ENCODE measurements around the gene STK17A. TPM values are rescaled to one million over a fixed set of nuclear protein-coding genes. Genes with fewer than 3 reads are reported as not detected.

STK17A gene
- total and polyA plus RNA-seq, 3 experiments from 2014 or later, result 45.5 to 270 (median 45.8) TPM

DNA sequence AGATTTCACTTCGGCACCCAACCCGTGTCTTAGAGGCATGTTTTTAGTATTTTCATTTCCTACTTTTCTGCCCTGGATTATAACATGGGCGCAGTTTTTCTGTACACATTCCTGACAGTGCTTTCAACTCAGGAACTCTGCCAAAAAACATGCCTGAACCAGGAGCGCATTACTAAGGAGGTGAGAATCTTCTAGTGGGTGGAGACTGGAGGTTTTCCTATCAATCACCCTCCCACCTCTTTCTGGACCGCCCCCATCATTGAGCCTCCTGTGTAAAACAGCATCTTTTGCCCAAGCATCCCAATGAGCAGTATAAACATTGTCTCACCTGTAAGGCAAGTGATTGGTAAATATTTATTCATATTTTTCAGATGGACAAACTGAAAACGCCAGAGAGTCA, 53.2 kb downstream of the STK17A start:
- H3K27ac ChIP-seq (ENCODE audit: low read depth, low read length), result no peak overlapping the region
- peaks cover 31% of the 10 kb centered on the region for H3K36me3 ChIP-seq (ENCODE audit: insufficient read depth, low read length)
- H3K9me3 Mint-ChIP-seq, result no peaks in the 10 kb centered on the region
- peak overlapping the region in 7 of 8 donors; percentile 23 to 92 (median 80) for H3K27ac Mint-ChIP-seq
- H3K27me3 ChIP-seq (ENCODE audit: insufficient read depth, low read length, poor library complexity, severe bottlenecking), result no peaks in the 10 kb centered on the region
- peaks cover 0 to 1% of the 10 kb centered on the region in 2 donors for H3K27me3 Mint-ChIP-seq
- no peak for DNase-seq
- peak overlapping the region in 1 of 7 donors; percentile 6 for H3K4me3 Mint-ChIP-seq
- H3K9me3 ChIP-seq (ENCODE audit: low read length), result no peaks in the 10 kb centered on the region
- H3K4me1 Mint-ChIP-seq, result peaks cover 63 to 99% (median 93%) of the 10 kb centered on the region in 3 donors
- CTCF ChIA-PET, result interaction anchor here (2.2 kb wide), 1 partner anchor 54 kb away, joined by 14 read pairs; the partner anchor contains the start of gene STK17A
- POLR2A ChIA-PET, result interaction anchor here (1.1 to 2.6 kb wide), 2 partner anchors 13 to 1360 kb away, joined by 3 to 11 read pairs; no protein-coding TSS in a partner anchor
- H3K4me1 ChIP-seq (ENCODE audit: insufficient read depth, low read length), result peaks cover 95% of the 10 kb centered on the region
- H3K36me3 Mint-ChIP-seq, result peaks cover 17 to 91% (median 22%) of the 10 kb centered on the region in 3 donors
- no peak overlapping the region for H3K4me3 ChIP-seq (ENCODE audit: low read length)

DNA sequence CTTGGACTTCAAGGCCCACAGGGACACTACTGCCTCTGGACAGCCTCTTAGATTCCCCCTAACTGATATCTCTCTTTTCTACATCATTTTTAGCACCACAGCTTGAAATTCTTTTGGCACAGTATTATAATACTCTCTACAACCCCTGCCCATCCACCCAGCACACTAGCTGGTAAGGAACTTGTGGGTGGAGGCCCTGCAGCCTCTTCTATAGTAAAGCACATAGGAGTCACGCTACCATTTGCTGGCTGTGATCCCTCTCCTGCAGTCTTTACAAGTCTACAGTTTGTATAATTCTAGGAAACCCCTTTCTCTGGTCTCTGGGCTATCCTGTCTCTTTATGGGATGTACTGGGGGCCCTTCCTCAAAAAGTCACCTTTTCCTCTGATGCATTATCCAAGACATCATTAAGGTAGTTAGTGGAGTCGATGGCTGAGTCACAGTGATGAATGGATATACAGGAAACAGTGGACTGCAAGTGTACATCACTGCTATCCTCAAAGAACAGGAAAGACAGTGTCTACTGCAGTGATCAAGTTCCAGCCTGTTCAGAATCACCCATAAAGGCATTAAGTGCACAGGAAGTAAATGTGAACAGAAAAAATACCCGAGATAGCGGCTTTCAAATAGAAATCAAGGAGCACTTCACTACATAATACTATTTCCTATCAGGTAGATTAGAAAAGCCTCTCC, 54.4 kb downstream of the STK17A start:
- no peaks in the 10 kb centered on the region for H3K27me3 ChIP-seq (ENCODE audit: insufficient read depth, low read length, poor library complexity, severe bottlenecking)
- POLR2A ChIA-PET, result interaction anchor here (1.3 to 2.0 kb wide), 2 partner anchors 54 to 62 kb away, joined by 5 to 9 read pairs; partner anchors contain the start of gene STK17A
- H3K27me3 Mint-ChIP-seq, result no peaks in the 10 kb centered on the region
- peak overlapping the region; percentile 6 for H3K27ac ChIP-seq (ENCODE audit: low read depth, low read length)
- H3K27ac Mint-ChIP-seq, result peak overlapping the region; percentile 79 to 93 (median 88)
- no peak for DNase-seq
- H3K4me3 Mint-ChIP-seq, result peak overlapping the region in 6 of 7 donors; percentile 24 to 69 (median 37)
- no peaks in the 10 kb centered on the region for H3K9me3 Mint-ChIP-seq
- H3K4me1 Mint-ChIP-seq, result peaks cover 69 to 99% (median 91%) of the 10 kb centered on the region in 3 donors
- H3K9me3 ChIP-seq (ENCODE audit: low read length), result no peaks in the 10 kb centered on the region
- H3K36me3 Mint-ChIP-seq, result peaks cover 12 to 89% (median 14%) of the 10 kb centered on the region in 3 donors
- H3K4me1 ChIP-seq (ENCODE audit: insufficient read depth, low read length), result peaks cover 92% of the 10 kb centered on the region
- CTCF ChIA-PET, result interaction anchor here (1.3 kb wide), 1 partner anchor 63 kb away, joined by 3 read pairs; no protein-coding TSS in a partner anchor
- no peak overlapping the region for H3K4me3 ChIP-seq (ENCODE audit: low read length)
- peaks cover 31% of the 10 kb centered on the region for H3K36me3 ChIP-seq (ENCODE audit: insufficient read depth, low read length)

DNA sequence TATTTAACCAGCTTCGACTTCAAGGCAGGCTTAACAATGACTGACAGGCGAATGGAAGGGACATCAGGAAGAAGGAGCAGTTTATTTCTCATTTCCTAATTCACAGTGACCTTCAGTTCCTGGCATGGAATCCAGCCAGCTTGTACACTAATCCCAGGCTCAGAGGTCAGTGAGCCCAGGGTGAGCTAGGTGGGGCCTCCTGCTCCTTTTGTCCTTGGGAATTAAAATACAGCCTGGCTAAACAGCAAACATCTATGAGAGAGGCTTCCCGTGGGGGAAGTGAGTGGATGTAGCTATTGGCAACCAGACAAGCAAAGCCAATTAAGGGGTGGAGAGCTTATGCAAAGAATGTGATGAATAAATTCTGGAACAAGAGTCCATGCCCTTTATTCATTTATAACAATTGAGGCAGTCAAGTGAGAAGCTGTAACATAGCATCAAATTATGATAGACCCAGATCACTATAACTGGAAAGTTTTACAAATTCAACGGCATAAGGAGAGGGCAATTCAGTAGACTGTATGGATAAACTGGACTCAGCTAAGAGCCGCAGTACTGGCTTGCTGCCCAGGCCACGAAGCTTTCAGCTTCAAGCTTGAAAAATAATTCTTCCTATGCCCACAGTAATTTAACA, 57.1 kb downstream of the STK17A start:
- Histone ChIP-seq H3K36me3 (ENCODE audit: insufficient read depth, low read length) (peaks cover 41% of the 10 kb centered on the region), H3K27me3 (ENCODE audit: insufficient read depth, low read length, poor library complexity, severe bottlenecking) (no peaks in the 10 kb centered on the region), H3K4me1 (ENCODE audit: insufficient read depth, low read length) (peaks cover 93% of the 10 kb centered on the region), H3K27ac (ENCODE audit: low read depth, low read length) (no peak overlapping the region), H3K9me3 (ENCODE audit: low read length) (no peaks in the 10 kb centered on the region), H3K4me3 (ENCODE audit: low read length) (no peak overlapping the region)
- Mint-ChIP-seq H3K27ac (peak overlapping the region; percentile 62 to 93 (median 86)), H3K9me3 (no peaks in the 10 kb centered on the region), H3K36me3 (peaks cover 5 to 87% (median 26%) of the 10 kb centered on the region in 3 donors), H3K27me3 (no peaks in the 10 kb centered on the region), H3K4me1 (peaks cover 91 to 99% (median 93%) of the 10 kb centered on the region in 3 donors), H3K4me3 (peak overlapping the region in 3 of 7 donors; percentile 10 to 47 (median 41))
- POLR2A ChIA-PET, result interaction anchor here (0.6 to 0.8 kb wide), 3 partner anchors 10 to 60 kb away, joined by 3 to 4 read pairs (median 3); no protein-coding TSS in a partner anchor
- CTCF ChIA-PET, result interaction anchor here (1.0 to 3.6 kb wide), 8 partner anchors 8 to 60 kb away, joined by 3 to 29 read pairs (median 4); partner anchors contain the start of gene STK17A
- DNase-seq, result no peak

DNA sequence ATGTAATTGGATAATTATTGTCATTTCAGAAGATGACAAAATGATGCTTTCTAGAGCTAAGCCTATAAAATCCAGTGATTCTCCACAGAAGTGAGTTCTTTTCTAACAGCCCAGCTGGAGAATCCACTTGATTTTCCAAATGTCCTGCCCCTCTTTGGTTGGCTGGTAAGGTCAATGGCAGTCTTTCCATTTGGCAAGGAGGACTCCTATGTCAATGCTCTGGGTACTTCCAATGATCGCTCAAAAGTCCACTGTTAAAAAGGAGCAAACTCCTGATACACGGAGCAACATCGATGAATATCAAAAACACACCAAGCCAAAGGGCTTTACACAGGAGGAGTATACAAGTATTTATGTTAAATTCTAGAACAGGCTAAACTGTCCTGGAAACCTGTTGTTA, 57.8 kb downstream of the STK17A start:
- peaks cover 94% of the 10 kb centered on the region for H3K4me1 ChIP-seq (ENCODE audit: insufficient read depth, low read length)
- H3K36me3 ChIP-seq (ENCODE audit: insufficient read depth, low read length), result peaks cover 41% of the 10 kb centered on the region
- peaks cover 91 to 99% (median 93%) of the 10 kb centered on the region in 3 donors for H3K4me1 Mint-ChIP-seq
- H3K27me3 ChIP-seq (ENCODE audit: insufficient read depth, low read length, poor library complexity, severe bottlenecking), result no peaks in the 10 kb centered on the region
- no peaks in the 10 kb centered on the region for H3K9me3 Mint-ChIP-seq
- H3K4me3 ChIP-seq (ENCODE audit: low read length), result no peak overlapping the region
- ChIA-PET CTCF (interaction anchor here (1.0 to 3.6 kb wide), 4 partner anchors 9 to 58 kb away, joined by 3 to 29 read pairs (median 9); partner anchors contain the start of gene STK17A), POLR2A (no interaction called here)
- no peaks in the 10 kb centered on the region for H3K27me3 Mint-ChIP-seq
- no peak for DNase-seq
- H3K27ac ChIP-seq (ENCODE audit: low read depth, low read length), result no peak overlapping the region
- peaks cover 8 to 86% (median 28%) of the 10 kb centered on the region in 3 donors for H3K36me3 Mint-ChIP-seq
- H3K4me3 Mint-ChIP-seq, result peak overlapping the region in 4 of 7 donors; percentile 35 to 52 (median 44)
- peak overlapping the region; percentile 16 to 93 (median 82) for H3K27ac Mint-ChIP-seq
- H3K9me3 ChIP-seq (ENCODE audit: low read length), result no peaks in the 10 kb centered on the region

DNA sequence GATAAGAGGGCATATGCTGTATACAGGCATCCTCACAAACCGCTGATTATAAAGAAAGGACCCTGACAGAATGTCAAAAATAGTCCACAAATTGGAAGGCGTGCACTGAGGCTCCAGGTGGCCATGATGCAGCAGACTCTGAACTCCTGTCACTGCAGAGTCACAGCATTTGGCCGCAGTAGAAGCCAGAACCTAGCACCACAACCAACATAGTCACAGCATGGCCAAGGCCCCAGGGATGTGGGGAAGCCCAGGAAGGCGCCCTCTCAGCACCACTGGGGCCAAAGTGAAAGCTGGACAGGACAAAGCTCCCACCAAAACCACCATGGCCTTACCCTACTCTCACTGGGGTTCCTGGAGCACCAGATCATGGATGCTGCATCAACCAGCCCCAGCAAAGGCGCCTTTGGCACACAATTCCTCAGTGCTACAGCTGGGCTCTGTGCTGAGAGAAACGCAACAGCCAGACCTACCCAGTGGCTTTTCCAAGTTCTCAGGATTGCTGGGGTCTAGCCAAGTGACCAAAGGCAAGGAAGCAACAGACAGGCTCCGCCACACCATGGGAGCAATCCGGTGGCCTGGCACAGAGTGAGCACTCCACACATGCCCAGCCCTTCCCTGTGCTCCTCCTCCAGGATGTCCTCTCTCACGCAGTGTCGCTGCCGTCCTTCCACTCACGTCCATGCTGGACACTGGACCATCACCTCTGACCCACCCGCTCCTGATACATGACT, 60.2 kb downstream of the STK17A start:
- no peak overlapping the region for H3K27ac ChIP-seq (ENCODE audit: low read depth, low read length)
- H3K4me3 Mint-ChIP-seq, result peak overlapping the region; percentile 33 to 90 (median 78)
- no peaks in the 10 kb centered on the region for H3K27me3 ChIP-seq (ENCODE audit: insufficient read depth, low read length, poor library complexity, severe bottlenecking)
- DNase-seq, result no peak
- H3K27ac Mint-ChIP-seq, result peak overlapping the region; percentile 85 to 98 (median 91)
- peaks cover 9 to 74% (median 29%) of the 10 kb centered on the region in 3 donors for H3K36me3 Mint-ChIP-seq
- ChIA-PET POLR2A (interaction anchor here (0.6 to 1.0 kb wide), 2 partner anchors 10 to 151 kb away, joined by 3 read pairs; no protein-coding TSS in a partner anchor), CTCF (interaction anchor here (1.5 to 5.5 kb wide), 2 partner anchors 12 to 61 kb away, joined by 5 to 49 read pairs; partner anchors contain the start of gene STK17A)
- H3K4me3 ChIP-seq (ENCODE audit: low read length), result no peak overlapping the region
- H3K4me1 Mint-ChIP-seq, result peaks cover 91 to 99% (median 94%) of the 10 kb centered on the region in 3 donors
- H3K9me3 ChIP-seq (ENCODE audit: low read length), result no peaks in the 10 kb centered on the region
- H3K36me3 ChIP-seq (ENCODE audit: insufficient read depth, low read length), result peaks cover 31% of the 10 kb centered on the region
- H3K4me1 ChIP-seq (ENCODE audit: insufficient read depth, low read length), result peaks cover 96% of the 10 kb centered on the region
- no peaks in the 10 kb centered on the region for H3K9me3 Mint-ChIP-seq
- no peaks in the 10 kb centered on the region for H3K27me3 Mint-ChIP-seq

DNA sequence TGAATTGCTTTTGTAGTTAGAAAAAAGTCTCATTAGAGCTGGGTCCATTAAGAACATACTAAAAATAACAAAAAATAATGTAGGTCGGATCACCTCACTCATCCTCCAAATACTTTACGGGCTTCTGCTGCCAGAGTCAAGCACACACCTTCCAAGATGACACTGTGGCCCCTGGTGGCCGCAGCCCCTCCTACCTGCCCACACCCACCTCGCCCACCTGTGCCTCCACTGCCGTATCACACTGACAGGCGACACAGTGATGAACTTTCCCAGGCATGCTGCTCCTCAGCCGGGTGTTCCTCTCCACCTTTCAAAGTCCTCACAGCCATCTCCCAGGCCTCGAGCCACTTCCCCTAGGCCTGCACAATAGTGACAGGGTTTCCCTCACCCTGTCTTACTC, 60.9 kb downstream of the STK17A start:
- DNase-seq, result no peak
- H3K4me3 ChIP-seq (ENCODE audit: low read length), result no peak overlapping the region
- H3K27ac Mint-ChIP-seq, result peak overlapping the region; percentile 85 to 98 (median 91)
- peaks cover 9 to 71% (median 29%) of the 10 kb centered on the region in 3 donors for H3K36me3 Mint-ChIP-seq
- H3K27me3 ChIP-seq (ENCODE audit: insufficient read depth, low read length, poor library complexity, severe bottlenecking), result no peaks in the 10 kb centered on the region
- peaks cover 93 to 100% (median 94%) of the 10 kb centered on the region in 3 donors for H3K4me1 Mint-ChIP-seq
- CTCF ChIA-PET, result interaction anchor here (0.7 to 5.5 kb wide), 3 partner anchors 17 to 62 kb away, joined by 3 to 49 read pairs (median 3); partner anchors contain the start of gene STK17A
- no peaks in the 10 kb centered on the region for H3K27me3 Mint-ChIP-seq
- H3K4me1 ChIP-seq (ENCODE audit: insufficient read depth, low read length), result peaks cover 95% of the 10 kb centered on the region
- POLR2A ChIA-PET, result interaction anchor here (0.6 to 2.6 kb wide), 3 partner anchors 17 to 62 kb away, joined by 3 to 9 read pairs (median 4); partner anchors contain the start of gene STK17A
- H3K9me3 ChIP-seq (ENCODE audit: low read length), result no peaks in the 10 kb centered on the region
- peaks cover 31% of the 10 kb centered on the region for H3K36me3 ChIP-seq (ENCODE audit: insufficient read depth, low read length)
- peak overlapping the region; percentile 27 to 90 (median 78) for H3K4me3 Mint-ChIP-seq
- H3K9me3 Mint-ChIP-seq, result no peaks in the 10 kb centered on the region
- H3K27ac ChIP-seq (ENCODE audit: low read depth, low read length), result no peak overlapping the region

DNA sequence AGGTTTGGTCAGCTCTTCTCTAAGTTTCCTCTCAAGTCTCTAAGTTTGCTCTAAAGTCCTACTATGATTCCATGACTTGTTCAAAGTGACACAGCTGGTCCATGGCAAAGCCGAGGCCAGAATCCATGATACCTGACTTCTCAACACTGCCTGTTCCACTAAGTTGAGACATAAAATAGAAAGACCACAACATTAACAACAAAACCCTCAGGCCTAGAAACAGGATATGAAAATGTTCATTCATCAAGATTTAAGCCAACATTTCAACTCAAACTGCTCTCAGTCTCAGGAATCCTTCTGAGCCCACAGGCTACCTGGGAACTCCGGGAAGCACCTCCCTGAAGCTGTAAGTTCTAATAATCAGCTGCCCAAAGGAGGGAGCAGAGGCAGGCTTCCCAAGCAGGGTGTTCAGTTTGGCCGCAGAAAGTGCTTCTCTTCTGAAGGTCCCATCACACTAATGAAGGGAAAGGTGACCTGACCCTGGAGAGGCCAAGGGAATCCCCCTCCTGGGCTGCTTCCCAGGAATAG, 62.9 kb downstream of the STK17A start:
- H3K27me3 ChIP-seq (ENCODE audit: insufficient read depth, low read length, poor library complexity, severe bottlenecking), result no peaks in the 10 kb centered on the region
- no peaks in the 10 kb centered on the region for H3K9me3 ChIP-seq (ENCODE audit: low read length)
- Mint-ChIP-seq H3K4me1 (peaks cover 93 to 98% (median 94%) of the 10 kb centered on the region in 3 donors), H3K27me3 (no peaks in the 10 kb centered on the region), H3K27ac (peak overlapping the region; percentile 73 to 100 (median 96)), H3K36me3 (peaks cover 9 to 52% (median 29%) of the 10 kb centered on the region in 3 donors), H3K4me3 (peak overlapping the region; percentile 31 to 95 (median 78)), H3K9me3 (no peaks in the 10 kb centered on the region)
- peaks cover 12% of the 10 kb centered on the region for H3K36me3 ChIP-seq (ENCODE audit: insufficient read depth, low read length)
- POLR2A ChIA-PET, result interaction anchor here (1.2 to 2.6 kb wide), 3 partner anchors 12 to 63 kb away, joined by 3 to 9 read pairs (median 3); partner anchors contain the start of gene STK17A
- peak overlapping the region; percentile 17 for H3K27ac ChIP-seq (ENCODE audit: low read depth, low read length)
- peaks cover 91% of the 10 kb centered on the region for H3K4me1 ChIP-seq (ENCODE audit: insufficient read depth, low read length)
- DNase-seq, result no peak
- CTCF ChIA-PET, result interaction anchor here (1.0 to 5.5 kb wide), 4 partner anchors 10 to 64 kb away, joined by 3 to 49 read pairs (median 4); partner anchors contain the start of gene STK17A
- peak overlapping the region; percentile 64 for H3K4me3 ChIP-seq (ENCODE audit: low read length)
